K562 (cell line): ENCODE data around the gene BCL2A1. TPM values are rescaled to one million over a fixed set of nuclear protein-coding genes. Genes with fewer than 3 reads are reported as not detected.

Experiments used
- ATAC-seq: fragments of 200-7000 bp; cut with Tn5 transposase; 3 replicates; pipeline ENCODE4 v1.9.1; 2020; ENCODE audit warnings: moderate library complexity
- BruUV-seq: library from RNA; stranded (reverse); fragments of 400-500 nt; replicated peaks from 2 replicates; lab custom pipeline; 2021; lab: Mats Ljungman, UMichigan
- CTCF ChIA-PET: fragments of 300-600 bp; formaldehyde crosslinking; extraction: SDS; loops from one replicate; lab custom pipeline; 2021; ENCODE audit warnings: low intra/inter-chr PET ratio; lab: Yijun Ruan, JAX
- POLR2A ChIA-PET: fragments of 300-600, 350-650 bp; sonication (Branson Sonifier 250); formaldehyde crosslinking; extraction: SDS; loops from one replicate; lab custom pipeline; 2021; ENCODE audit warnings: antibody characterized with exemption, inconsistent platforms; lab: Yijun Ruan, JAX
- DNase-seq, 4 experiments: peaks; one replicate each; pipeline versions ENCODE4 v3.0.0 to v3.0.0-alpha.2; 2011 to 2018; ENCODE audit warnings: low spot score in 3 of 4, mixed read lengths in 3 of 4; ENCODE audit errors: extremely low read depth in 1 of 4
- FAIRE-seq: peaks from 2 replicates; lab custom pipeline; 2011; peaks lifted over from hg19 to GRCh38; lab: Jason Lieb, UNC
- H2AFZ ChIP-seq: 2 replicates; pipeline ENCODE4 v1.6.0; 2011; ENCODE audit warnings: low read depth, low read length, control low read depth, inconsistent platforms
- H3K27ac ChIP-seq: fragments of 200-600 bp; 3 replicates; pipeline ENCODE4 v1.8.0; 2011; ENCODE audit warnings: low read depth, mild to moderate bottlenecking, control low read depth, inconsistent platforms, low read length, moderate library complexity, mixed read lengths; ENCODE audit errors: extremely low read depth
- H3K27me3 ChIP-seq, 2 experiments: fragments of 300-600 bp in 1 of 2; 2 replicates in 1 of 2; 3 replicates in 1 of 2; pipeline versions ENCODE4 v1.6.0 to v1.8.0; 2011; ENCODE audit warnings: inconsistent platforms in 2 of 2, low read length in 2 of 2, mild to moderate bottlenecking in 1 of 2, mixed read lengths in 1 of 2, moderate library complexity in 1 of 2; ENCODE audit not compliant: control insufficient read depth in 2 of 2, insufficient read depth in 2 of 2
- H3K36me3 ChIP-seq: fragments of 300-600 bp; 3 replicates; pipeline ENCODE4 v1.8.0; 2011; ENCODE audit warnings: mild to moderate bottlenecking, low read length, inconsistent platforms; ENCODE audit not compliant: control insufficient read depth, insufficient read depth
- H3K4me1 ChIP-seq, 2 experiments: fragments of 200-600 bp in 1 of 2; replicated peaks in 1 of 2; 2 replicates in 1 of 2; 3 replicates in 1 of 2; pipeline versions ENCODE4 v1.5.1 to v1.8.0; 2011; ENCODE audit warnings: inconsistent platforms in 2 of 2, low read length in 2 of 2, mild to moderate bottlenecking in 1 of 2, mixed read lengths in 1 of 2, moderate library complexity in 1 of 2; ENCODE audit not compliant: control insufficient read depth in 2 of 2, insufficient read depth in 2 of 2
- H3K4me2 ChIP-seq: 2 replicates; pipeline ENCODE4 v1.6.1; 2011; ENCODE audit warnings: low read length, control low read depth, inconsistent platforms, mixed read lengths; ENCODE audit not compliant: insufficient read depth
- H3K4me3 ChIP-seq: fragments of 200-600 bp; sonication (generic), shearing (Covaris generic); 2 replicates; pipeline ENCODE4 v1.5.1; 2016; ENCODE audit warnings: control low read depth, inconsistent platforms
- H3K79me2 ChIP-seq: fragments of 200-600 bp; 3 replicates; pipeline ENCODE4 v1.8.0; 2011; ENCODE audit warnings: low read length, inconsistent platforms; ENCODE audit not compliant: control insufficient read depth, insufficient read depth
- H3K9ac ChIP-seq, 2 experiments: 2 replicates each; pipeline versions ENCODE4 v1.6.0 to v1.6.1; 2011; ENCODE audit warnings: low read depth in 2 of 2, low read length in 2 of 2, control low read depth in 1 of 2, inconsistent platforms in 1 of 2, mild to moderate bottlenecking in 1 of 2, mixed read lengths in 1 of 2; ENCODE audit not compliant: insufficient read depth in 1 of 2
- H3K9me1 ChIP-seq: one replicate; pipeline ENCODE4 v1.6.0; 2011; ENCODE audit warnings: inconsistent platforms, mild to moderate bottlenecking, low read length, moderate library complexity; ENCODE audit not compliant: control insufficient read depth, insufficient read depth
- H3K9me3 ChIP-seq: replicated peaks from 2 replicates; pipeline ENCODE4 v1.5.1; 2011; ENCODE audit warnings: low read depth, low read length, inconsistent platforms; ENCODE audit not compliant: control insufficient read depth, insufficient read depth
- H4K20me1 ChIP-seq: replicated peaks from 2 replicates; pipeline ENCODE4 v1.6.1; 2011; ENCODE audit warnings: low read length, inconsistent platforms, mixed read lengths; ENCODE audit not compliant: control insufficient read depth, insufficient read depth
- ATF7 ChIP-seq: fragments of 450-650 bp; IDR thresholded peaks from 2 replicates; pipeline ENCODE4 v1.7.1; 2014; ENCODE audit warnings: mild to moderate bottlenecking, moderate library complexity
- NR1H2 ChIP-seq: sonication (generic); formaldehyde crosslinking; IDR thresholded peaks from 2 replicates; pipeline ENCODE4 v1.4.0; 2020; ENCODE audit warnings: mild to moderate bottlenecking, missing genetic modification reagents
- OTX1 ChIP-seq: fragments of 450-650 bp; formaldehyde crosslinking; IDR thresholded peaks from 2 replicates; pipeline ENCODE4 v1.4.0; 2022; ENCODE audit warnings: mild to moderate bottlenecking
- TOE1 ChIP-seq, 2 experiments: fragments of 450-650 bp in 1 of 2; sonication (generic) in 1 of 2; formaldehyde crosslinking in 1 of 2; IDR thresholded peaks; 2 replicates each; pipeline versions ENCODE4 v1.7.1 to v1.8.0; 2016 to 2022; ENCODE audit warnings: borderline replicate concordance in 2 of 2, mild to moderate bottlenecking in 2 of 2, antibody characterized with exemption in 1 of 2, inconsistent platforms in 1 of 2, low read depth in 1 of 2, missing genetic modification reagents in 1 of 2, moderate library complexity in 1 of 2
- ZNF174 ChIP-seq: fragments of 250-450 bp; sonication (Bioruptor Pico); IDR thresholded peaks from 2 replicates; pipeline ENCODE4 v1.4.0; 2020; ENCODE audit warnings: mild to moderate bottlenecking
- ZNF586 ChIP-seq: fragments of 450-650 bp; formaldehyde crosslinking; conservative IDR thresholded peaks from 2 replicates; pipeline ENCODE4 v1.4.0; 2020; ENCODE audit warnings: mild to moderate bottlenecking, moderate library complexity
- WGBS: fragments of 100-300 bp; shearing (Covaris generic); methylation state at CpG from one replicate; pipeline ENCODE4 v1.1.6; 2016; ENCODE audit warnings: low coverage, mixed read lengths; ENCODE audit not compliant: insufficient coverage; ENCODE audit errors: missing lambda C conversion rate; 5-methylcytosine and 5-hydroxymethylcytosine counted together
- in situ Hi-C: fragments of 300-500 bp; cut with MboI; formaldehyde crosslinking; loops from 4 replicates; pipeline ENCODE4 v1.15.0; 2018; ENCODE audit warnings: inconsistent platforms, mixed read lengths
- intact Hi-C: fragments of 100-400 bp; cut with micrococcal nuclease; formaldehyde crosslinking; loops from 2 replicates; pipeline ENCODE4 v1.14.2; 2022
- polyA plus RNA-seq, 8 experiments: library from polyadenylated mRNA; depleted of rRNA in 4 of 8; stranded (reverse) in 5 of 8; unstranded in 3 of 8; fragments of >200 nt; fragmentation: Nextera tagmentation in 2 of 8; fragmentation: Illumina TruSeq in 1 of 8; extraction: Ambion mirVana in 2 of 8; extraction: Trizol in 1 of 8; gene quantifications; 2 replicates each; pipeline versions ENCODE4 v1.2.1 to v1.2.3, GENCODE V29; 2011 to 2014; ENCODE audit warnings: inconsistent platforms in 1 of 8, missing spikeins in 1 of 8
- total RNA-seq, 7 experiments: library from RNA; depleted of rRNA in 6 of 7; stranded (reverse); fragments of >200 nt in 6 of 7; fragmentation: Illumina TruSeq in 2 of 7; extraction: Trizol in 2 of 7; gene quantifications; 2 replicates each; pipeline versions ENCODE4 v1.2.1 to v1.2.3, GENCODE V29; 2011 to 2021; ENCODE audit warnings: low replicate concordance in 1 of 7
- TF ChIP-seq, protein P1 (sequence below), 2 experiments: fragments of 450-650 bp in 1 of 2; sonication (generic) in 1 of 2; formaldehyde crosslinking in 1 of 2; IDR thresholded peaks in 1 of 2; conservative IDR thresholded peaks in 1 of 2; 2 replicates each; pipeline versions ENCODE4 v1.6.1 to v1.8.1; 2016 to 2023; ENCODE audit warnings: mild to moderate bottlenecking in 2 of 2, moderate library complexity in 2 of 2, inconsistent platforms in 1 of 2, missing genetic modification reagents in 1 of 2
- TF ChIP-seq, protein P2 (sequence below): fragments of 450-650 bp; IDR thresholded peaks from 2 replicates; pipeline ENCODE4 v1.6.1; 2016; ENCODE audit warnings: antibody characterized with exemption
- TF ChIP-seq, protein P3 (sequence below): conservative IDR thresholded peaks from 2 replicates; pipeline ENCODE4 v1.6.1; 2011; ENCODE audit warnings: low read depth, mild to moderate bottlenecking, low read length; ENCODE audit not compliant: control insufficient read depth
- TF ChIP-seq, protein P4 (sequence below): sonication (generic); formaldehyde crosslinking; IDR thresholded peaks from 2 replicates; pipeline ENCODE4 v1.9.0; 2022; ENCODE audit warnings: mild to moderate bottlenecking, missing genetic modification reagents
- TF ChIP-seq, protein P5 (sequence below): fragments of 250-450 bp; sonication (Bioruptor Pico); IDR thresholded peaks from 2 replicates; pipeline ENCODE4 v1.4.0; 2020; ENCODE audit warnings: borderline replicate concordance

Gene BCL2A1
- total and polyA plus RNA-seq, 9 of the 15 experiments (the other 6 are each of a cell fraction or from before 2014, with no cell fraction given): 0.11 to 1.2 (median 0.25) TPM; not detected in 4

DNA sequence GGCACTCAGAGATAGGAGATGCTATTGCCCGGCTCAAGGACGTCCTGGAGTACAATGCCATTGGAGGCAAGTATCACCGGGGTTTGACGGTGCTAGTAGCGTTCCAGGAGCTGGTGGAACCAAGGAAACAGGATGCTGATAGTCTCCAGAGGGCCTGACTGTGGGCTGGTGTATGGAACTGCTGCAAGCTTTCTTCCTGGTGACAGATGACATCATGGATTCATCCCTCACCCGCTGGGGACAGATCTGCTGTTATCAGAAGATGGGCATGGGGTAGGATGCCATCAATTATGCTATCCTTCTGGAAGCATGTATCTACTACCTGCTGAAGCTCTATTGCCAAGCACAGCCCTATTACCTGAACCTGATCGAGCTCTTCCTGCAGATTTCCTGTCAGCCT is 26.4 kb downstream of the BCL2A1 start (continued):
- TF ChIP-seq, protein P1, sequence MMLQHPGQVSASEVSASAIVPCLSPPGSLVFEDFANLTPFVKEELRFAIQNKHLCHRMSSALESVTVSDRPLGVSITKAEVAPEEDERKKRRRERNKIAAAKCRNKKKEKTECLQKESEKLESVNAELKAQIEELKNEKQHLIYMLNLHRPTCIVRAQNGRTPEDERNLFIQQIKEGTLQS (IDR thresholded peaks at IDR 0.05): 0 out of 2 replicates have a peak, but pooled peaks have one; percentile 35
- TF ChIP-seq, protein P1 (CRISPR knock-in tag; conservative IDR thresholded peaks at IDR 0.05): no peak
- peak; percentile 29; the same call in 1 of the 2 replicates for TF ChIP-seq ATF7

DNA sequence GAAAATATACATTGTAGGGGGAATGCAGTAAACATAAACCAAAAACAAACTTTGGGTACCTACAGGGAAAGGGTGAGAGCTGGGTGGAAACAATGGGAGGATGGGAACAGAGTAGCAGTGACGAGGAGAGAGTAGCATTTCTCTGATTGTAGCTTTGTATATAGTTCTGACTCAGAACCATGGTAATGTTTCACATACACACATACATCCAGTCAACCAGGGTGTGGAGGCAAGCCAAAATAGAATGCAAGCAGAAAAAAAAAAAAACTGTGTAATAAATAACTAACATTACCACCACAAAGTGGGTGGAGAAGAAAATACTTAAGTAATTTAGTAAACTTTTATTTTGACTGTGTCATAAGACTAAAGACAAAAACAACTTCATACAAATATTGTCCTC is 27.2 kb downstream of the BCL2A1 start:
- in situ Hi-C loops (no loop called here), intact Hi-C loops (no loop called here)
- WGBS: 40% methylated on average over 1 of the region's 1 CpG
- Histone ChIP-seq H3K4me2 (no peak overlapping the region), H3K4me3 (no peak overlapping the region), H2AFZ (no peak overlapping the region), H3K9ac (no peak overlapping the region), H3K9me1 (no peaks in the 10 kb centered on the region), H3K27me3 (no peaks in the 10 kb centered on the region; a peak in 1 of 5 replicates), H3K27ac (no peak overlapping the region), H4K20me1 (no peaks in the 10 kb centered on the region), H3K79me2 (no peaks in the 10 kb centered on the region), H3K4me1 (peaks cover 0 to 13% of the 10 kb centered on the region in 2 experiments; a peak in 3 of 5 replicates), H3K36me3 (no peaks in the 10 kb centered on the region), H3K9me3 (no peaks in the 10 kb centered on the region)
- BruUV-seq: no TSS peak
- ATAC-seq: no peak
- TF ChIP-seq, protein P2, sequence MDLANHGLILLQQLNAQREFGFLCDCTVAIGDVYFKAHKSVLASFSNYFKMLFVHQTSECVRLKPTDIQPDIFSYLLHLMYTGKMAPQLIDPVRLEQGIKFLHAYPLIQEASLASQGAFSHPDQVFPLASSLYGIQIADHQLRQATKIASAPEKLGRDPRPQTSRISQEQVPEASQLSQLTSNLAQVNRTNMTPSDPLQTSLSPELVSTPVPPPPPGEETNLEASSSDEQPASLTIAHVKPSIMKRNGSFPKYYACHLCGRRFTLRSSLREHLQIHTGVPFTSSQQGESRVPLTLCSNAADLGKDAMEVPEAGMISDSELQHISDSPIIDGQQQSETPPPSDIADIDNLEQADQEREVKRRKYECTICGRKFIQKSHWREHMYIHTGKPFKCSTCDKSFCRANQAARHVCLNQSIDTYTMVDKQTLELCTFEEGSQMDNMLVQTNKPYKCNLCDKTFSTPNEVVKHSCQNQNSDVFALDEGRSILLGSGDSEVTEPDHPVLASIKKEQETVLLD: no peak
- no peak for TF ChIP-seq TOE1 (IDR thresholded peaks at IDR 0.05; ENCODE audit: borderline replicate concordance)
- TF ChIP-seq TOE1 (CRISPR knock-in tag; IDR thresholded peaks at IDR 0.05; ENCODE audit: borderline replicate concordance, low read depth): no peak
- TF ChIP-seq, protein P3, sequence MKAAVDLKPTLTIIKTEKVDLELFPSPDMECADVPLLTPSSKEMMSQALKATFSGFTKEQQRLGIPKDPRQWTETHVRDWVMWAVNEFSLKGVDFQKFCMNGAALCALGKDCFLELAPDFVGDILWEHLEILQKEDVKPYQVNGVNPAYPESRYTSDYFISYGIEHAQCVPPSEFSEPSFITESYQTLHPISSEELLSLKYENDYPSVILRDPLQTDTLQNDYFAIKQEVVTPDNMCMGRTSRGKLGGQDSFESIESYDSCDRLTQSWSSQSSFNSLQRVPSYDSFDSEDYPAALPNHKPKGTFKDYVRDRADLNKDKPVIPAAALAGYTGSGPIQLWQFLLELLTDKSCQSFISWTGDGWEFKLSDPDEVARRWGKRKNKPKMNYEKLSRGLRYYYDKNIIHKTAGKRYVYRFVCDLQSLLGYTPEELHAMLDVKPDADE: no peak
- TF ChIP-seq ZNF174 (CRISPR knock-in tag): no peak
- TF ChIP-seq ZNF586 (CRISPR knock-in tag): no peak
- no peak for TF ChIP-seq NR1H2 (CRISPR knock-in tag)
- TF ChIP-seq, protein P4, sequence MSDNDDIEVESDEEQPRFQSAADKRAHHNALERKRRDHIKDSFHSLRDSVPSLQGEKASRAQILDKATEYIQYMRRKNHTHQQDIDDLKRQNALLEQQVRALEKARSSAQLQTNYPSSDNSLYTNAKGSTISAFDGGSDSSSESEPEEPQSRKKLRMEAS (CRISPR knock-in tag): no peak
- no peak for TF ChIP-seq OTX1 (CRISPR knock-in tag)
- TF ChIP-seq, protein P5, sequence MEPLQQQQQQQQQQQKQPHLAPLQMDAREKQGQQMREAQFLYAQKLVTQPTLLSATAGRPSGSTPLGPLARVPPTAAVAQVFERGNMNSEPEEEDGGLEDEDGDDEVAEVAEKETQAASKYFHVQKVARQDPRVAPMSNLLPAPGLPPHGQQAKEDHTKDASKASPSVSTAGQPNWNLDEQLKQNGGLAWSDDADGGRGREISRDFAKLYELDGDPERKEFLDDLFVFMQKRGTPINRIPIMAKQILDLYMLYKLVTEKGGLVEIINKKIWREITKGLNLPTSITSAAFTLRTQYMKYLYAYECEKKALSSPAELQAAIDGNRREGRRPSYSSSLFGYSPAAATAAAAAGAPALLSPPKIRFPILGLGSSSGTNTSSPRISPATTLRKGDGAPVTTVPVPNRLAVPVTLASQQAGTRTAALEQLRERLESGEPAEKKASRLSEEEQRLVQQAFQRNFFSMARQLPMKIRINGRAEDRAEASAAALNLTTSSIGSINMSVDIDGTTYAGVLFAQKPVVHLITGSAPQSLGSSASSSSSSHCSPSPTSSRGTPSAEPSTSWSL: no peak
- CTCF ChIA-PET: no interaction called here
- DNase-seq: no peak
- POLR2A ChIA-PET: no interaction called here
- FAIRE-seq: no peak
